CD14-positive monocyte (primary cell): ENCODE data around the gene N4BP2. TPM values are rescaled to one million over a fixed set of nuclear protein-coding genes. Genes with fewer than 3 reads are reported as not detected.

Experiments
- DNase-seq, 3 donors: peaks; one replicate each; pipeline ENCODE4 v3.0.0-alpha.2; 2011 to 2022
- H2AFZ ChIP-seq: 2 replicates; pipeline ENCODE4 v1.6.0; 2012; ENCODE audit warnings: mild to moderate bottlenecking, low read depth, low read length, inconsistent platforms; ENCODE audit not compliant: insufficient read depth, poor library complexity, severe bottlenecking
- H3K27ac ChIP-seq, 2 donors: 1 replicate in 1 of 2; 2 replicates in 1 of 2; pipeline ENCODE4 v1.5.1; 2012 to 2013; ENCODE audit warnings: low read length in 2 of 2, control low read depth in 1 of 2, inconsistent platforms in 1 of 2, low read depth in 1 of 2, mild to moderate bottlenecking in 1 of 2
- H3K27me3 ChIP-seq, 2 donors: one replicate each; pipeline versions ENCODE4 v1.6.0 to v1.6.1; 2011 to 2013; ENCODE audit warnings: low read length in 2 of 2; ENCODE audit not compliant: control insufficient read depth in 2 of 2, insufficient read depth in 2 of 2
- H3K36me3 ChIP-seq, 2 donors: replicated peaks in 1 of 2; 1 replicate in 1 of 2; 2 replicates in 1 of 2; pipeline versions ENCODE4 v1.5.1 to v1.6.1; 2012 to 2013; ENCODE audit warnings: low read length in 2 of 2, control low read depth in 1 of 2, inconsistent platforms in 1 of 2, mild to moderate bottlenecking in 1 of 2; ENCODE audit not compliant: insufficient read depth in 2 of 2, control insufficient read depth in 1 of 2
- H3K4me1 ChIP-seq, 2 donors: 1 replicate in 1 of 2; 2 replicates in 1 of 2; pipeline versions ENCODE4 v1.5.1 to v1.6.1; 2012 to 2013; ENCODE audit warnings: low read length in 2 of 2, control low read depth in 1 of 2, inconsistent platforms in 1 of 2, mild to moderate bottlenecking in 1 of 2, moderate library complexity in 1 of 2; ENCODE audit not compliant: insufficient read depth in 2 of 2, control insufficient read depth in 1 of 2
- H3K4me2 ChIP-seq: replicated peaks from 2 replicates; pipeline ENCODE3; 2012; ENCODE audit warnings: low read length, moderate library complexity, mild to moderate bottlenecking; ENCODE audit not compliant: poor library complexity, severe bottlenecking; ENCODE audit errors: extremely low read depth
- H3K4me3 ChIP-seq, 3 experiments: fragments of 200-600 bp in 1 of 3; sonication (generic) in 1 of 3; replicated peaks in 1 of 3; 1 replicate in 2 of 3; 2 replicates in 1 of 3; pipeline ENCODE4 v1.5.1; 2011 to 2013; ENCODE audit warnings: low read length in 3 of 3, mild to moderate bottlenecking in 3 of 3, control low read depth in 2 of 3, low read depth in 2 of 3, inconsistent platforms in 1 of 3, moderate library complexity in 1 of 3
- H3K79me2 ChIP-seq: 2 replicates; pipeline ENCODE4 v1.6.0; 2012; ENCODE audit warnings: mild to moderate bottlenecking, control low read depth, inconsistent platforms, low read length, moderate library complexity; ENCODE audit not compliant: insufficient read depth
- H3K9ac ChIP-seq: 2 replicates; pipeline ENCODE4 v1.6.0; 2017; ENCODE audit warnings: low read length, mild to moderate bottlenecking; ENCODE audit not compliant: insufficient read depth, poor library complexity, severe bottlenecking
- H3K9me3 ChIP-seq, 2 donors: replicated peaks in 1 of 2; 1 replicate in 1 of 2; 2 replicates in 1 of 2; pipeline versions ENCODE4 v1.5.1 to v1.6.1; 2012 to 2013; ENCODE audit warnings: low read length in 2 of 2, control low read depth in 1 of 2; ENCODE audit not compliant: control insufficient read depth in 1 of 2, insufficient read depth in 1 of 2
- H4K20me1 ChIP-seq: 2 replicates; pipeline ENCODE4 v1.6.0; 2012; ENCODE audit warnings: mild to moderate bottlenecking, low read length, control low read depth, moderate library complexity; ENCODE audit not compliant: insufficient read depth
- H3K27ac Mint-ChIP-seq, 7 donors: one replicate each; pipeline ENCODE4 v1.8.0; 2020; ENCODE audit warnings: mild to moderate bottlenecking in 7 of 7, mixed read lengths in 7 of 7, moderate library complexity in 6 of 7, inconsistent platforms in 2 of 7
- H3K27me3 Mint-ChIP-seq, 3 donors: one replicate each; pipeline ENCODE4 v1.8.0; 2021 to 2022; ENCODE audit warnings: low read depth in 3 of 3, mild to moderate bottlenecking in 3 of 3, mixed read lengths in 3 of 3, moderate library complexity in 3 of 3, inconsistent platforms in 1 of 3
- H3K36me3 Mint-ChIP-seq, 2 donors: one replicate each; pipeline ENCODE4 v1.8.0; 2020; ENCODE audit warnings: mixed read lengths in 2 of 2, inconsistent platforms in 1 of 2, mild to moderate bottlenecking in 1 of 2
- H3K4me1 Mint-ChIP-seq: one replicate; pipeline ENCODE4 v1.8.0; 2020; ENCODE audit warnings: mild to moderate bottlenecking, mixed read lengths
- H3K4me3 Mint-ChIP-seq, 2 donors: one replicate each; pipeline ENCODE4 v1.8.0; 2020; ENCODE audit warnings: mild to moderate bottlenecking in 2 of 2, mixed read lengths in 2 of 2, moderate library complexity in 1 of 2
- H3K9me3 Mint-ChIP-seq, 7 donors: one replicate each; pipeline ENCODE4 v1.8.0; 2020 to 2022; ENCODE audit warnings: mixed read lengths in 7 of 7, mild to moderate bottlenecking in 6 of 7, moderate library complexity in 6 of 7, inconsistent platforms in 2 of 7
- WGBS: methylation state at CpG from one replicate; pipeline ENCODE4 v1.1.5; 2013; ENCODE audit warnings: missing lambda C conversion rate; ENCODE audit not compliant: insufficient coverage; 5-methylcytosine and 5-hydroxymethylcytosine counted together
- intact Hi-C, 2 donors: fragments of 100-400 bp; cut with micrococcal nuclease; formaldehyde crosslinking; loops; one replicate each; pipeline versions ENCODE4 v1.15.0 to v1.15.1; 2023
- polyA plus RNA-seq, 3 donors: library from polyadenylated mRNA; depleted of rRNA in 1 of 3; unstranded in 2 of 3; stranded (reverse) in 1 of 3; fragments of 300-500 nt in 2 of 3; fragments of >200 nt in 1 of 3; fragmentation: Illumina TruSeq in 2 of 3; gene quantifications; 1 replicate in 2 of 3; 2 replicates in 1 of 3; pipeline ENCODE4 v1.2.3, GENCODE V29; 2012 to 2021
- TF ChIP-seq, protein P1 (sequence below): fragments of 200-600 bp; IDR thresholded peaks from one replicate; pipeline ENCODE4 v1.8.0; 2022; ENCODE audit warnings: antibody characterized with exemption, mild to moderate bottlenecking

Gene N4BP2
- polyA plus RNA-seq, 3 donors, result 3.1 to 8.3 (median 4.8) TPM

- Mint-ChIP-seq H3K36me3 (peaks cover 8 to 17% of the 10 kb centered on the region in 2 donors), H3K4me3 (no peak overlapping the region), H3K27ac (no peak overlapping the region), H3K4me1 (peaks cover 7% of the 10 kb centered on the region), H3K9me3 (peaks cover 0 to 6% (median 3%) of the 10 kb centered on the region in 7 donors), H3K27me3 (no peaks in the 10 kb centered on the region)
- Histone ChIP-seq H2AFZ (no peak overlapping the region), H3K27me3 (no peaks in the 10 kb centered on the region), H3K4me3 (no peak overlapping the region), H3K4me1 (peaks cover 0 to 10% of the 10 kb centered on the region in 2 donors), H3K27ac (no peak overlapping the region), H3K9ac (no peak overlapping the region), H3K79me2 (no peaks in the 10 kb centered on the region), H3K4me2 (no peak overlapping the region), H3K36me3 (peaks cover 0 to 7% of the 10 kb centered on the region in 2 donors), H3K9me3 (peaks cover 0 to 4% of the 10 kb centered on the region in 2 donors), H4K20me1 (no peaks in the 10 kb centered on the region)
- no CpG with 5 or more reads among the region's 4 CpGs for WGBS
- intact Hi-C loops, result loop anchor here (5.0 to 10.0 kb wide), 5 partner anchors 52 to 262 kb away; no protein-coding TSS in a partner anchor
- DNase-seq, result no peak
- TF ChIP-seq, protein P1, sequence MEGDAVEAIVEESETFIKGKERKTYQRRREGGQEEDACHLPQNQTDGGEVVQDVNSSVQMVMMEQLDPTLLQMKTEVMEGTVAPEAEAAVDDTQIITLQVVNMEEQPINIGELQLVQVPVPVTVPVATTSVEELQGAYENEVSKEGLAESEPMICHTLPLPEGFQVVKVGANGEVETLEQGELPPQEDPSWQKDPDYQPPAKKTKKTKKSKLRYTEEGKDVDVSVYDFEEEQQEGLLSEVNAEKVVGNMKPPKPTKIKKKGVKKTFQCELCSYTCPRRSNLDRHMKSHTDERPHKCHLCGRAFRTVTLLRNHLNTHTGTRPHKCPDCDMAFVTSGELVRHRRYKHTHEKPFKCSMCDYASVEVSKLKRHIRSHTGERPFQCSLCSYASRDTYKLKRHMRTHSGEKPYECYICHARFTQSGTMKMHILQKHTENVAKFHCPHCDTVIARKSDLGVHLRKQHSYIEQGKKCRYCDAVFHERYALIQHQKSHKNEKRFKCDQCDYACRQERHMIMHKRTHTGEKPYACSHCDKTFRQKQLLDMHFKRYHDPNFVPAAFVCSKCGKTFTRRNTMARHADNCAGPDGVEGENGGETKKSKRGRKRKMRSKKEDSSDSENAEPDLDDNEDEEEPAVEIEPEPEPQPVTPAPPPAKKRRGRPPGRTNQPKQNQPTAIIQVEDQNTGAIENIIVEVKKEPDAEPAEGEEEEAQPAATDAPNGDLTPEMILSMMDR, result no peak
Observed at GRCh38 chr4:40152637-40153036, 96.0 kb downstream of the N4BP2 start.

- Mint-ChIP-seq H3K36me3 (peaks cover 11 to 17% of the 10 kb centered on the region in 2 donors), H3K27me3 (no peaks in the 10 kb centered on the region), H3K9me3 (no peaks in the 10 kb centered on the region), H3K4me3 (no peak overlapping the region), H3K27ac (no peak overlapping the region), H3K4me1 (peaks cover 7% of the 10 kb centered on the region)
- no peak overlapping the region for H3K4me3 ChIP-seq
- no peaks in the 10 kb centered on the region for H3K79me2 ChIP-seq
- no peak overlapping the region for H3K4me2 ChIP-seq
- no peak overlapping the region for H3K27ac ChIP-seq
- H4K20me1 ChIP-seq, result no peaks in the 10 kb centered on the region
- peak in 2 of 3 donors; percentile 43 to 46 for DNase-seq
- peaks cover 0 to 11% of the 10 kb centered on the region in 2 donors for H3K36me3 ChIP-seq
- 22% methylated on average over 1 of the region's 4 CpGs for WGBS
- no peaks in the 10 kb centered on the region for H3K27me3 ChIP-seq
- intact Hi-C loops, result loop anchor here (10.0 kb wide), 3 partner anchors 47 to 257 kb away; no protein-coding TSS in a partner anchor
- H3K9ac ChIP-seq, result no peak overlapping the region
- TF ChIP-seq, protein P1, result no peak
- H3K9me3 ChIP-seq, result no peaks in the 10 kb centered on the region
- H3K4me1 ChIP-seq, result peaks cover 0 to 13% of the 10 kb centered on the region in 2 donors
- no peak overlapping the region for H2AFZ ChIP-seq
Observed at GRCh38 chr4:40157436-40157835, 100.8 kb downstream of the N4BP2 start.
